Omental fat pad (tissue), 4 donors: ENCODE results near the gene RXRB. TPM values are rescaled to one million over a fixed set of nuclear protein-coding genes. Genes with fewer than 3 reads are reported as not detected.

Experiments used
- ATAC-seq: fragments of 150-250 bp; one replicate; pipeline ENCODE4 v1.9.1; 2016; ENCODE audit warnings: mild to moderate bottlenecking, moderate library complexity; ENCODE audit not compliant: low FRiP score
- DNase-seq: peaks from one replicate; pipeline ENCODE4 v3.0.0-alpha.2; 2019; ENCODE audit warnings: low spot score
- CTCF ChIP-seq, 3 donors: fragments of 450-650 bp; IDR thresholded peaks; one replicate each; pipeline ENCODE4 v1.5.1; 2016 to 2017; ENCODE audit warnings: antibody characterized with exemption in 3 of 3, mild to moderate bottlenecking in 3 of 3, moderate library complexity in 2 of 3
- total RNA-seq, 4 donors: library from RNA; depleted of rRNA; stranded (reverse); fragments of >200 nt; gene quantifications; one replicate each; pipeline ENCODE4 v1.1.0, GENCODE V29; 2016

Gene RXRB
- total RNA-seq, 4 donors from 2014 or later = 19.9 to 35.9 (median 22.7) TPM

- TF ChIP-seq CTCF (IDR thresholded peaks at IDR 0.05) = no peak
- ATAC-seq = no peak
- DNase-seq = no peak
These were observed 6.0 kb downstream of the RXRB start for GRCh38 chr6:33194431-33194979.

GRCh38 chr6:33193619-33194018, 6.8 kb downstream of the RXRB start:
- ATAC-seq (no peak), DNase-seq (no peak)
- TF ChIP-seq CTCF (IDR thresholded peaks at IDR 0.05) = no peak

- ATAC-seq = peak; percentile 33
- no peak for DNase-seq
- no peak for TF ChIP-seq CTCF (IDR thresholded peaks at IDR 0.05)
These were observed 7.5 kb downstream of the RXRB start for GRCh38 chr6:33192671-33193602.

- TF ChIP-seq CTCF (IDR thresholded peaks at IDR 0.05) = no peak
- DNase-seq = no peak
- ATAC-seq = no peak
These were observed 8.3 kb downstream of the RXRB start, which contains the start of gene COL11A2 for GRCh38 chr6:33192105-33192646. TSS of gene COL11A2 (minus strand) at chr6:33192467. CDS start at chr6:33192240, 227 bp downstream.

- TF ChIP-seq CTCF (IDR thresholded peaks at IDR 0.05) = no peak
- no peak for DNase-seq
These were observed 8.9 kb downstream of the RXRB start for GRCh38 chr6:33191383-33192104.

GRCh38 chr6:33190504-33191107, 9.9 kb downstream of the RXRB start:
- ATAC-seq (no peak), DNase-seq (no peak)
- no peak for TF ChIP-seq CTCF (IDR thresholded peaks at IDR 0.05)

More at GRCh38 chr6:33191383-33192104, 8.9 kb downstream of the RXRB start:
- no peak for ATAC-seq
